ENCODE data around the gene MTA1.

Gene MTA1

DNA sequence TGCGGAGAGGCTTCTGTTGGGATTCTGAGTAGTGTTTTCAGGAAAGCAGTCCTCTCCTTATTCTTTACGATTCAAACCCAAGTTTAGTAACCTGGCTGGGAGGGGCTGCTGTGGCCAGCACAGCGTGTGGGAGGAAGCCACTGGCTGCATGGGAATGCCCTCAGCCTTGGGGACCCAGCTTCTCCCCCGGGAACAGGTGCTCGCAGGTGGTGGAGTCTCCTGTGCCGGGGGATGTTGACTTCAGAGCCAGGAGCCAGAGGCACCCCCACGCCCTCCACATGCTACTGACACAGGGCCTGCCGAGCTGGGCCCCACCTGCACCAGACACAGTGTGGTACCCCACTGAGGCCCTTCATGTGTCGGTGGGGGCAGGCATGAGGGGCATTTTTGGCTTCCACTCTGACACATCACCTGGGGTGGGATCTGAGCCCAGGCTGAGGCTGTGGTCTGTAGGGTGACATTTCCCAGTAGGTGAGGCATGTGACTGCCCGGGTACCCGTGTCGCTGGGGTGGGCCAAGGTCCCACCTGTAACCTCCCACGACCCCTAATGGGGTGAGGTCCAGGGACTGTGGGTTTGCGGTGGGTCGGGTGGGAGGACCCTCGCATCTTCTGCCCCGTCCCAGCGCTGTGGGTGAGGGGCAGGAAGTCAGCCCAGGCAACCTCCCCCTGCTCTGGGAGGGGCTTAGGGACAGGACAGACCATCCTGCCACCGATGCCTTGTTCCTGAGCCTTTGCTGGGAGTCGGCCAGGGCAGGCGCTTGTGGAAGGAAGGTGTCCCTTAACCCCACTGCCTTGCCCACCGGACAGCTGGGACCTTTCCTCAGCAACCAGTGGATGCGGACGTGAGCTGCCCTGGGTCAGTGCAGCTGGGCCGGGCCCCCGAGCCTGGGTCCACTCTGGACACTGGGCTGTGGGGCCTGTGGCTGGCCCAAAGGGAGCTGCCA, 26.5 kb downstream of the MTA1 start:
- DNase-seq (ENCODE audit: low spot score): no peak

- DNase-seq (ENCODE audit: low spot score): no peak
Measured at GRCh38 chr14:105446971-105447370, 27.3 kb downstream of the MTA1 start.

DNA sequence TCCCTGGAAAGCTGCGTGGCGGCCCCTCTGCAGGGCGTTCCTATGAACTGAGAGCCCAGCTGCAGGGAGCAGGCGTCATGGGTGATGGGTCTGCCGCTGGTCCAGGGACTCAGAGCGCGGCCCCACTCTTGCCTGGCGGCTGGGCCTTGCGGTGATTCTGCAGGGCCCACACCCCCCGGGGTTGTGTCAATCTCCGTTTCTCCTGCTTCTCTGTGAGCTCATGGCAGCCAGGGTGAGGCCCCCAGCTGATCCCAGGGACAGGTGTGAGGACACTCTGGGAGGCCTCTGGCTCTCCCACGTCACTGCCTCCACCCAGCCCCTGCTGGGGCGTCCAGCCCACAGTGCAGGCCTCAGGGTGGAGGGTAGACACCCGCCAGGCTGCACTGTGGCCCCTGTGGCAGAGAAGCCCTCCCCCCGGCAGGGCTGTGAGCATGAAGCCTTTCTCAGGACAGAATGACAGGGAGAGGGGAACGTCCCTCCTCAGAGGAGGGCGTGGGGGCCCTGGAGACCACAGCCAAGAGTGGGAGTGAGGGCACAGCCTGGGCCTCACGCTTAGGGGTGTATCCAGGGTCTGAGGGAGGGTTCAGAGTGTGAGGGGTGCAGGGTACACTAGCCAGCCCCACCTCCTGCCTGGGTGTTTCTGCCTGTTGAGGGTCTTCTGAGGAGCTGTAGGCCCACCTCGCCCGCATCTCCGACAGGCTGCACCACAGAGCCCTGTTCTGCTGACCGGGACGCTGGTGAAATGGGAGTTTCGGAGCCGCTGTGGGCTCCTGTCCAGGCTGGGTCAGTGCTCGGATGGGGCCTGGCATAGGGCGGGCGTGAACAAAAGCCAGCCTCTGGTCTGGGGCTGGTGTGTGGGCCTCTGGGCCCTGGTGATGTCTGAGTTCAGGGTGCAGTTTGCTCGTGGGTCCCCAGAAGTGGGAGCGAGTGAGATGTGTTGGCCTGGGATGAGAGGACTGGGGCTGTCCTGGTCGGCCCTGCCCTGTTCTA, 28.3 kb downstream of the MTA1 start:
- no peak for DNase-seq (ENCODE audit: low spot score)

- DNase-seq (ENCODE audit: low spot score): peak; percentile 91
Measured at GRCh38 chr14:105448706-105449111, 29.1 kb downstream of the MTA1 start.

DNA sequence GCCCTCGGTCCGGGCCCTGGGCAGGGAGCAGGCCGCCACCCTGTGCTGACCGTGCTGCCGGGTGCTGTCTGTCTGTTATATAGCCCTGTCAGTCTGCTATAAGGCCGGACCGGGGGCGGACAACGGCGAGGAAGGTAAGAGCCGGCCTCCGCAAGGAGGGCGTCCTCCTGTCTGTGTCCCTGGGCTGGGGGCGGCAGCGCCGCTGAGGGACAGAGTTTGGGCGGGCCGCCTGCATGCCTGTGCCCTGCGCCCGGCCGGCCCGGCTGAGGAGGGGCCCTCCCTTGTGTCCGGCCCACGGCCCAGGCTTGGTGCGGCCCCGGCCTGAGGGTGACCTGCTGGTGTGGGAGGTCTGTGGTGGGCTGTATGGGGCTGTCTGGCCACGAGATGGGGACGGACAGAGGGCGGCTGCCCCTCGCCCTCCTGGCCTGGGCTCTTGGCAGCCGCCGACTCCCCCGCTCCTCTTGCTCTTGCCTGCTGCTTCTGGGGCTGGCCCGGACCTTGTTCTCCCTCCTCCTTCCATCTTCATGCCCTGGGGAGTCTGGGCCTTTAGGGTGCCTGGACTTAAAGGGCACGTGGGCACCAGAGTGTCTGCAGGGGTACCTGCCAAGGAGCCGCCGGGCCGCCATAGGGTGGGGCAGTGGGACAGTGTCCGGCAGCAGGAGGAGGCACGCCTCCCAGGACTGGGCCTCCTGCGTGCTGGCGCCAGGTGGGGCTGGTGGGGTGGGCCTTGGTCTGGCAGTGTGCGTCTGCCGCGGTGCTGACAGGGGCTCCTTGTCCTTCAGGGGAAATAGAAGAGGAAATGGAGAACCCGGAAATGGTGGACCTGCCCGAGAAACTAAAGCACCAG, 29.9 kb downstream of the MTA1 start:
- DNase-seq (ENCODE audit: low spot score): no peak

DNA sequence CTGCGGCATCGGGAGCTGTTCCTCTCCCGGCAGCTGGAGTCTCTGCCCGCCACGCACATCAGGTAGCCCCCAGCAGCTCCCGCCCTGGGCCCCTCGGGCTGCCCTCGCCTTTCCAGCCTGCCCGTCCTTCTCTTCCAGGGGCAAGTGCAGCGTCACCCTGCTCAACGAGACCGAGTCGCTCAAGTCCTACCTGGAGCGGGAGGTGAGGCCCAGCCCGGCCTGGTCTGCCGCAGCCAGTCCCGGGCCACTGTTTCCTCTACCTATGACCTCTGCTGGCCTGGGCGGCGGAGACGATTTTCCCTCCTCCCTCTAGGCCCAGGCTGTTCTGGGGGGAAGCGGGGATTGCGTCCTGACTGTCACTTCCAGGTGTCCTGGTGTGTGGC, 30.5 kb downstream of the MTA1 start:
- DNase-seq (ENCODE audit: low spot score): no peak

DNA sequence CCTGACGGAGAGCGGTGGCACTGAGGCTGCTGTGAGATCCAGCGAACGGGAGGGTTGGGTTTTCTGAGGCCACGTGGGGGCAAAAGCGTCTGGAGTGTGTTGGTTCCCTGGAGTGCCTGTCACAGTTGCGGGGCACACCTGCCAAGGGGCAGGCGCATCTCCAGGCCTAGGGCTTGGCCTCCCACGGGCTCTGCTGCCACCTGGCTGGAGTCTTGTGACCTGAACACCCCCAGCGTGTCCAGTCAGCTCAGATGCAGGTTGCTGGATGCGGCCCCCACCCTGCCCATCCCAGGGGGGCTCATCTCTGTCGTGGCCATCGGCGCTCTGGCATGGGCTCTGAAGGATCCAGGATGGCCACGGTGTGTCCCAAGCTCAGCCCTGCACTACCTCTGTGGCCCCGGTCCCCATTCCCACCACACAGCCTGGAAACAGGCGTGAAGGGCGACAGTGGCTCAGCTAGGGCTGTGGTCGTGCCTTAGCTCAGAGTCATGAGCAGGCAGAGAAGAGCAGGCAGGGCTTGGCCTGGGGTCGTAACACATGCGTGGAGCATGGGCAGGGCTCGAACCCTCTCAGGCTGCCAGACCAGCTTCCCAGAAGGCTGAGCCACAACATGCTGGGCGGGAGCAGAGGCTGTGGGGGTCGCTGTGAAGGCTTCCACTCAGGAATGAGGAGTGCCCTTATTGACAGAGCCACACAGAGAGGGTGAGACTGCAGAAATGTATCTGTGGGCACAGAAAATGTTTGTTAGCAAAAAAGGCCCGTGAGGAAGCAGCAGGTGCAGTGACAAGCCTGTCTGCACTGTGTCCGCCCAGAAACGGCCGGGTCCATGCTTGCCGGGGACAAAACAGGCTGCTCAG, 31.5 kb downstream of the MTA1 start:
- DNase-seq (ENCODE audit: low spot score): no peak

DNA sequence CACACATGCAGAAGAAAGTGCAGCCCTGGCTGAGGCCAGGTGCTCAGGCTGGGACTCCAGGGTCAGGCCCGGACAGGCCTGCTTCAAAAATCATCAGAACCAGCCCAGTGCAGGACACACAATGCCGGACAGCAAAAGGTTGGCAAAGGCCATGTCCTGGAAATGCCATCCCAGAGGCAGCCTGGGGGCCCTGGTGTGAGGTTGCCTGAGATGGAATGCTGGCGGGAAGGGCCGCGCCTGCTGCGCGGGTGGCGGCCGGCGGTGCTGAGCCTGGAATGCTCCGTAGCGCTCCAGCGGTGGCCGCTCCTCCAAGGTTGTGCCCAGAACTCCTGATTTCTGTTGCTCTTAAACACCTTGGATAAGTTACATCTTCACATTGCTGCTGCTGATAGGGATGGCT, 33.3 kb downstream of the MTA1 start:
- DNase-seq (ENCODE audit: low spot score): no peak

DNA sequence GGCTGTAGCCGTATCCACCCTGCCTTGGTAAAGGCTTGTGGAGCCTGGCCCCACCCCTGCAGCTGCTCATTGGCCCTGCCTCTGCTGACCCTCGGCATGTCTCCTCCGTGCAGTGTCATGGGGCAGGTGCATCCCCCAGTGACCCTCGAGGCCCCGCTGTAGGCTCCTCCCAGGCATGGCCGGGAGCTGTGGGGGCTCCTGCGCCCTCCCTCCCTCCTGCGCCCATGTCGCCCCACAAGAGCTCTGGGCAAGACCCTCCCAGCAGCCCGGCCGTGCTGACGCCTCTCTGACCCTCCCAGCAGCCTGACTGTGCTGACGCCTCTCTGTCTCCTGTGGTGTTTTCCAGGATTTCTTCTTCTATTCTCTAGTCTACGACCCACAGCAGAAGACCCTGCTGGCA, 34.2 kb downstream of the MTA1 start:
- DNase-seq (ENCODE audit: low spot score): no peak

DNA sequence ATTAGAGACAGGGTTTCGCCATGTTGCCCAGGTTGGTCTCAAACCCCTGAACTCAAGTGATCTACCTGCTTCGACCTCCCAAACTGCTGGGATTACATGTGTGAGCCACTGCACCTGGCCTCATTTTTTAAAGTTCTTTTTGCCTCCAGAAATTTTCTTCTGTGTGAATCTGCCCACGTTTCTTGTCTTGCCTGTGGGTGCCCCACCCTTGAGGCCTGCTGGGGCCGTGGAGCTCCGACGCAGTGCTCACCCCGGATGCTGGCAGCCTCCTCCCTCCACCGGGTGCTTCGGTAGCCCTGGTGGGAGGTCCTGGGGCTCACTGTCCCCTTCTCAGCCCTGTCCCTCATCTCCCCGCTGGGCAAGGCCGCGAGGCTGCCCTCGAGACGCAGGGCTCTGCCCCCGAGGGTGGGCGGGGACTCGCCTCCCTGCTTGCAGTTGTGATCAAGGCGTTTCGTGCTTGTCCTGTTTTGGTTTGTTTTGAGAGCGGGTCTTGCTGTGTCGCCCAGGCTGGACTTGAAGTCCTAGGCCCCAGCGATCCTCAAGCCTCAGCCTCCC, 35.5 kb downstream of the MTA1 start:
- DNase-seq (ENCODE audit: low spot score): no peak

DNA sequence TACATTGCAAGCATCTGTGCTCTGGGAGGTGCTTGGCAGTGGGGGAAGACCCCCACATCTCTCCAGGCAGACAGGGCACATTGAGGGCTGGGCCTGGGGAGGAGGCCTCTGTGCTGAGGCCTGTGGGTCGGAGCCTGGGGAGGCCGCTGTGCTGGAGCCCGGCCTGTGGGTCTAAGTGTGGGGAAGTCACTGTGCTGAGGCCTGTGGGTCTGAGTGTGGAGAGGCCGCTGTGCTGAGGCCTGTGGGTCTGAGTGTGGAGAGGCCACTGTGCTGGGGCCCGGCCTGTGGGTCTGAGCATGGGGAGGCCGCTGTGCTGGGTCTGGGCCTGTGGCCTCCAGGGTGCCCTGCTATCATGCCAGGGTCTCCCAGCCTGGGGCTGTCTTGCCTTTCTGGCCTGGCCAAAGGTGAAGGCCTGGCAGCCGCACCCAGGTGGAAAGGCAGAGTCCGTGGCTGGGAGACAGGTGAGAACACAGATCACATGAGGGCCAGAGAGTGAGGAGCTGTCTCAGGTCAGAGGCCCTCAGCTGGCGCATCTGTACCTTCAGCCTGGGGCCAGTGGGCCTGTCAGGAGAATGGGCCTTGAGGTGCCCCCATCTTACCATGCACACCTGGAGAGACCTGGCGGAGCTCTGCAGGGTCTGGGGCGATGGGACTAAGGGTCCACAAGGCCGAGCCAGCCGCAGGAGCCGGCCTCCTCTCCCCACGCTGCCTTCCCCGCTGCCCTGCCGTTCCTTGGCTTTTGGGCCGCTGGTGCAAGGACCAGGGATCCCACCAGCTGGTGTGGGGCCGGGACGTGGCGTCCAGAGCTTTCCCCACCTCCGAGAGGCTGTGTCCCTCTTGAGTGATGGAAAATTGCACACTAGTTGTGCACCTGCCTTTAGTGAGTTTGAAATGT, 36.4 kb downstream of the MTA1 start:
- DNase-seq (ENCODE audit: low spot score): no peak

DNA sequence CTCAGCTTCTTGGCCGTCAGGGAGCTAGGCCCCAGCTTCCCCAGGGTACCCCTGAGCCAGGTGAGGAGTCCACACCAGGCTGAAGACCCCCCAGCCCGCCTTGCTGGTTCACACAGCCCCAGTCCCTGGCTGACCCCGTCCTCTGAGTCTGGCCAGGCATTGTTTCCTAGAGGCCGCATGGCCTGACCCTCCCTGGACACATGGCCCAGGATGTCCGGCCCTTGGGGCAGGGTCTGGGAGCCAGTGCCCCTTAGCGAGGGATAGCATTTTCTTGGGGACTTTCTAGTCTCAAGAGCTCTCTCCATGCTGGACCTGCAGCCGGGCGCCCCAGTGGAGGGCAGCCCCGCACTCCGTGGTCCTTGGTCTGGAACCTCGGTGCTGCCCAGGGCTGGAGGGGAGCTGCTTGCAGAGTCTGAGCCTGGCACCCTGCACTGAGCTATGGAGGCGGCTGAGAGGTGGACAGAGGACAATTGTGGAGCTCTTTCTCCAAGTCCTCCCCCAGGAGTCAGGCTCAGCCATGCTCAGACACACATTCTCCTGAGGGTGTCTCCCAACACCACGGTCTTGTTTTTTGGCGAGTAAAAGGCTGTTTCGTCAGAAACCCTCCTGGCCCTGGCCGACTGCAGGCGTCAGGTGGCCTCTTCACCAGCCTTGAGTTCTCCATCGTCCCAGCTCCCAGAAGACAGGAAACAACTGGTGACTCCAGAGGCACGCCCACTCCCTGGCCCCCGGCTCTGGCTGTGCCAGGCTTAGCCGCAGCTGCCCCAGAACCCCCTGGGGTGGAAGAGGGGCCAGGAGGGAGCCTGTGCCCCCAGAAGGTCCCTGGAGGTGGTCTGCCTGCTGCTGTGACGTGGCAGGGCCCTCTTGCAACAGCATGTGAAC, 37.4 kb downstream of the MTA1 start:
- no peak for DNase-seq (ENCODE audit: low spot score)

DNA sequence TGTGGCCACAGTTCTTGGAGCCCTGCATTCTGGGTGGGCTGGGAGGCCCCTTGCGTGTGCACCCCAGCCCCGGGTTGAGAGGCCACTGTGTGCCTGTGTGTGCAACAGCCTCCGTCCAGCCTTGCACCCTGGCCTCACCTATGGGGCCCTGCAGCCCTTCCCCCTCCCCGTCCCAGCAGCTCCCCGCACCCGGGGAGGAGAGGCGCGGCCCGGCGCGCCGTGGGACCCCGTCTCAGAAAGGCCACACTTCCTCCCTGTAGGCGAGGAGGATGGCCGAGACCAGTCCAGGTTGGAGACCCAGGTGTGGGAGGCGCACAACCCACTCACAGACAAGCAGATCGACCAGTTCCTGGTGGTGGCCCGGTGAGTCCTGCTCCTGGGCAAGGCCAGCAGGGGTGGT, 38.4 kb downstream of the MTA1 start:
- no peak for DNase-seq (ENCODE audit: low spot score)

DNA sequence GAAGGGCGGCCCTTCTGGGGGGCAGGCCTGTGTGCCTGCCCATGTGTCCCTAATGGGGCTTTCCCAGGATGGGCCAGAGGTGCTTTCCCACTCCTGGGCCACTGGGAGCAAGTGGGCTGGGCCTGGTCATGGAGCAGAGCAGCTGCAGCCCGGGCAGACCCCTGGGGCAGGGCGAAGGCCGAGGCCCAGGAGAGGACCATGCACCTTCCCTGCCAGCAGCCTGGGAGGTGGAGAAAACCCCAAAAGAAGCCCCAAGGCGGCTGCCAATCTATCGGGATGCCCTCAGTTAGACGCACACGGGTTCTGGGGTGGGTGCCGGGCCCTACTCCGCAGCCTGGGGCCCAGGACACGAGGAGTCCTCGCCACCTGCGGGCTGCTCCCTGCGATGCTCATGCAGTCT, 38.9 kb downstream of the MTA1 start:
- no peak for DNase-seq (ENCODE audit: low spot score)

- DNase-seq (ENCODE audit: low spot score): no peak
Measured at GRCh38 chr14:105460116-105460515, 40.5 kb downstream of the MTA1 start.

- no peak for DNase-seq (ENCODE audit: low spot score)
Measured at GRCh38 chr14:105460616-105461015, 41.0 kb downstream of the MTA1 start.

DNA sequence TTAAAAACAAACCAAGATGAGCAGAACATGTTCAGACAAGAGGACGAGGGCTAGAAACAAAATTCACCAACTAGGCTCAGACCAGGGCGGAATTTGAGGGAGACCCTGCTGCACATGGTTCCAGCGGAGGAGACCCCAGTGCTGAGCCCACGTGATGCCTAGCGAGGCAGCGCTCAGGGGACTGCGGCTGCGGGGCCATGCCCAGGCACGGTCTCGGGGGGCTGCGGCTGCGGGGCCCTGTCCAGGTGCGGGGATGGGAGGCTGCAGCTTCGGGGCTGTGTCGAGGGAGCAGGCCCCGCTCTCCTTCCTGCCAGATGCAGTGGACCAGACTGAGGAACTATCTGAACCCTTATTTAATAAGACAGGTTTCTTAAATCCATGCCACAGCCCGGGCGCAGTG, 42.3 kb downstream of the MTA1 start:
- no peak for DNase-seq (ENCODE audit: low spot score)

DNA sequence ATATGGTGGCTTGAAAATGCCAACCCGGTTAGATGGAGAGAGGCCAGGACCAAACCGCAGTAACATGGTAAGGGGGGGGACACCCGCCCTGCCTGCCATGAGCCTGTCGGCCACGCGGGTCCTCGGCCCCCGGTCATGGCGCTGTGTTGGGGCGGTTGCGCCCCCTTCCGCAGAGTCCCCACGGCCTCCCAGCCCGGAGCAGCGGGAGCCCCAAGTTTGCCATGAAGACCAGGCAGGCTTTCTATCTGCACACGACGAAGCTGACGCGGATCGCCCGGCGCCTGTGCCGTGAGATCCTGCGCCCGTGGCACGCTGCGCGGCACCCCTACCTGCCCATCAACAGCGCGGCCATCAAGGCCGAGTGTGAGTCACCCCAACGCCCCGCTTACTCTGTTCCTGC, 44.9 kb downstream of the MTA1 start:
- no peak for DNase-seq (ENCODE audit: low spot score)
